OCI-LY7 (cell line): ENCODE data around the gene AFF3. TPM values are rescaled to one million over a fixed set of nuclear protein-coding genes. Genes with fewer than 3 reads are reported as not detected.
A peak's percentile ranks its signal among the peaks of the same experiment; 100 is the strongest.

Experiments
- BruUV-seq: library from RNA; stranded (reverse); fragments of 400-500 nt; replicated peaks from 2 replicates; lab custom pipeline; 2021; lab: Mats Ljungman, UMichigan
- CTCF ChIA-PET: fragments of 300-600 bp; sonication (Branson Sonifier 250); formaldehyde crosslinking; loops from one replicate; lab custom pipeline; 2022; ENCODE audit warnings: antibody characterized with exemption; ENCODE audit not compliant: unreplicated experiment; lab: Charles Lee
- POLR2A ChIA-PET: fragments of 300-600 bp; sonication (Branson Sonifier 250); formaldehyde crosslinking; loops from one replicate; lab custom pipeline; 2022; ENCODE audit warnings: antibody characterized with exemption; lab: Charles Lee
- DNase-seq: peaks from one replicate; pipeline ENCODE4 v3.0.0-alpha.2; 2015; ENCODE audit warnings: low spot score
- H2AFZ ChIP-seq: fragments of 200-600 bp; sonication (generic), shearing (Covaris generic); 2 replicates; pipeline ENCODE4 v1.6.1; 2014; ENCODE audit warnings: mild to moderate bottlenecking, antibody characterized with exemption, low read length, moderate library complexity
- H3K27ac ChIP-seq: fragments of 200-600 bp; sonication (generic); 2 replicates; pipeline ENCODE4 v1.5.1; 2014; ENCODE audit warnings: mixed run types, low read depth, mild to moderate bottlenecking, moderate library complexity, low read length, inconsistent platforms; ENCODE audit not compliant: poor library complexity, severe bottlenecking
- H3K36me3 ChIP-seq: fragments of 200-600 bp; sonication (generic); 2 replicates; pipeline ENCODE4 v1.6.1; 2014; ENCODE audit warnings: mild to moderate bottlenecking, antibody characterized with exemption, low read length, moderate library complexity, mixed read lengths; ENCODE audit not compliant: insufficient read depth
- H3K4me1 ChIP-seq: fragments of 200-600 bp; sonication (generic); 2 replicates; pipeline ENCODE4 v1.5.1; 2014; ENCODE audit warnings: mild to moderate bottlenecking, low read length; ENCODE audit not compliant: insufficient read depth, poor library complexity, severe bottlenecking
- H3K4me2 ChIP-seq: fragments of 200-600 bp; sonication (generic); 2 replicates; pipeline ENCODE4 v1.6.1; 2014; ENCODE audit warnings: mild to moderate bottlenecking, low read length
- H3K4me3 ChIP-seq: fragments of 200-600 bp; sonication (generic); 2 replicates; pipeline ENCODE4 v1.5.1; 2014; ENCODE audit warnings: mild to moderate bottlenecking, low read depth, low read length; ENCODE audit not compliant: poor library complexity, severe bottlenecking
- H3K79me2 ChIP-seq: fragments of 200-600 bp; sonication (generic); 2 replicates; pipeline ENCODE4 v1.6.1; 2016; ENCODE audit warnings: low read depth, mild to moderate bottlenecking, low read length, moderate library complexity, mixed read lengths; ENCODE audit not compliant: insufficient read depth
- H3K9me2 ChIP-seq: fragments of 200-600 bp; sonication (generic); 2 replicates; pipeline ENCODE4 v1.6.1; 2016; ENCODE audit warnings: mild to moderate bottlenecking, low read length, mixed read lengths; ENCODE audit not compliant: insufficient read depth
- H3K9me3 ChIP-seq: fragments of 200-600 bp; sonication (generic); 2 replicates; pipeline ENCODE4 v1.6.1; 2014; ENCODE audit warnings: mild to moderate bottlenecking, mixed run types, low read length, mixed read lengths
- H4K20me1 ChIP-seq: fragments of 200-600 bp; sonication (generic); 2 replicates; pipeline ENCODE4 v1.6.1; 2014; ENCODE audit warnings: mild to moderate bottlenecking, antibody characterized with exemption, low read length, moderate library complexity, mixed read lengths; ENCODE audit not compliant: insufficient read depth
- CTCF ChIP-seq: fragments of 200-600 bp; sonication (generic); conservative IDR thresholded peaks from 2 replicates; pipeline ENCODE4 v1.5.1; 2014; ENCODE audit warnings: mild to moderate bottlenecking, antibody characterized with exemption, low read length, moderate library complexity, mixed read lengths
- EZH2phosphoT487 ChIP-seq: fragments of 200-600 bp; sonication (generic); IDR thresholded peaks from 2 replicates; pipeline ENCODE4 v1.6.1; 2018; ENCODE audit warnings: low read depth, borderline replicate concordance, mild to moderate bottlenecking, mixed run types, antibody characterized with exemption, low read length, moderate library complexity, mixed read lengths
- intact Hi-C: fragments of 100-400 bp; cut with micrococcal nuclease; formaldehyde crosslinking; loops from one replicate; pipeline ENCODE4 v1.10.0; 2022; ENCODE audit not compliant: unreplicated experiment
- total RNA-seq, 2 experiments: library from RNA; depleted of rRNA in 1 of 2; stranded (reverse); fragments of >200 nt in 1 of 2; shearing (Covaris generic) in 1 of 2; gene quantifications; 2 replicates each; pipeline ENCODE4 v1.2.3, GENCODE V29; 2014 to 2022

Gene AFF3
- total RNA-seq, 2 experiments from 2014 or later = 131 to 133 TPM

- Histone ChIP-seq H3K9me2 (no peaks in the 10 kb centered on the region), H3K4me1 (peaks cover 17% of the 10 kb centered on the region), H3K9me3 (peaks cover 19% of the 10 kb centered on the region; the same call in 1 of the 2 replicates), H3K4me3 (no peak overlapping the region), H3K36me3 (peaks cover 46% of the 10 kb centered on the region), H3K27ac (no peak overlapping the region), H3K79me2 (no peaks in the 10 kb centered on the region; the same call in 1 of the 2 replicates), H2AFZ (no peak overlapping the region), H3K4me2 (no peak overlapping the region), H4K20me1 (no peaks in the 10 kb centered on the region)
- ChIA-PET POLR2A (no interaction called here), CTCF (no interaction called here)
- DNase-seq = no peak
- intact Hi-C loops = no loop called here
- no TSS peak for BruUV-seq
- TF ChIP-seq CTCF (no peak), EZH2phosphoT487 (no peak)
Observed at GRCh38 chr2:99805930-99806476, 336.4 kb downstream of the AFF3 start.

GRCh38 chr2:99803846-99804245 lies 338.5 kb downstream of the AFF3 start:
- intact Hi-C loops = no loop called here
- Histone ChIP-seq H4K20me1 (no peaks in the 10 kb centered on the region), H3K36me3 (peaks cover 43% of the 10 kb centered on the region), H3K9me3 (peaks cover 24% of the 10 kb centered on the region; the same call in 1 of the 2 replicates), H3K4me2 (no peak overlapping the region), H3K4me1 (peaks cover 17% of the 10 kb centered on the region), H3K9me2 (no peaks in the 10 kb centered on the region), H2AFZ (no peak overlapping the region), H3K4me3 (no peak overlapping the region), H3K79me2 (no peaks in the 10 kb centered on the region; the same call in 1 of the 2 replicates), H3K27ac (no peak overlapping the region)
- no TSS peak for BruUV-seq
- no peak for DNase-seq
- ChIA-PET POLR2A (no interaction called here), CTCF (no interaction called here)
- TF ChIP-seq CTCF = no peak
- TF ChIP-seq EZH2phosphoT487 = no peak

- no peak overlapping the region for H3K4me2 ChIP-seq
- no peak overlapping the region for H3K27ac ChIP-seq
- no TSS peak for BruUV-seq
- no peaks in the 10 kb centered on the region; the same call in 1 of the 2 replicates for H3K79me2 ChIP-seq
- peaks cover 43% of the 10 kb centered on the region for H3K36me3 ChIP-seq
- no peak overlapping the region for H3K4me3 ChIP-seq
- no peak overlapping the region for H2AFZ ChIP-seq
- no peak for TF ChIP-seq EZH2phosphoT487
- no peak for TF ChIP-seq CTCF
- CTCF ChIA-PET = interaction anchor here (0.6 kb wide), 1 partner anchor 26 kb away, joined by 3 read pairs; no protein-coding TSS in a partner anchor
- POLR2A ChIA-PET = interaction anchor here (0.7 to 1.2 kb wide), 2 partner anchors 12 to 54 kb away, joined by 3 to 6 read pairs; no protein-coding TSS in a partner anchor
- no peaks in the 10 kb centered on the region for H3K9me2 ChIP-seq
- intact Hi-C loops = no loop called here
- H3K4me1 ChIP-seq = peaks cover 17% of the 10 kb centered on the region
- H3K9me3 ChIP-seq = peaks cover 24% of the 10 kb centered on the region; the same call in 1 of the 2 replicates
- H4K20me1 ChIP-seq = no peaks in the 10 kb centered on the region
- peak; percentile 16 for DNase-seq
Observed at GRCh38 chr2:99802734-99803133, 339.7 kb downstream of the AFF3 start.
